Left forelimb (tissue), 1 donor: ENCODE measurements around the gene PTPRN2.

Experiments
- DNase-seq: peaks from one replicate; pipeline ENCODE4 v3.0.0-alpha.2; 2018; ENCODE audit warnings: low spot score

The PTPRN2 gene

DNA sequence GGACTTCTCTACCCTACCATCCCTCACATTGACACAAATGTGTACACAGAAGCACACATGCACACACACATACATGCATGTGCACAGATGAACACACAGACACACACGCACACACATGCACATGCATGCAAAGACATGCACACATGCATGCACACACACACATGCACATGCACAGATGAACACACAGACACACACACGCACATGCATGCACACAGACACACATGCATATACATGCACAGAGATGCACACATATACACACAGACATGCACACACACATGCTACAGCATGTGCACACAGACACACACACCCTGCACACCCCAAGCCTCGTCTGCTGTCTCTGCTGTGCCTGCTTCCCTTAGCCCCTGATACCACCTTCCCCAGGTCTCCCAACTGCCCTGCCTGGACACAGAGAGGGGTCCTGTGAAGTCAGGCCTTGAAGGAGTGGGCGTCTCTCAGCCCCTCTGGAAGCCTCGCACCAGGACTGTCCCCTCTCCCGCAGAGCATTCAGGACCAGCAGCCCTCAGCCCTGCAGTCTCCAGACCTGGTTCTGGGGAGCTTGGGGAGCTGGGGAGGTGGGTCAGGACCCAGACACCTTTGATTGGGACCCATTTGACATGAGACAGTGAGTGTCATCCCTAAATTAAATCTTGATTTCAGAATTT, 1069.0 kb downstream of the PTPRN2 start:
- peak; percentile 40 for DNase-seq

GRCh38 chr7:157517782-157518513, 1069.7 kb downstream of the PTPRN2 start:
- peak; percentile 49 for DNase-seq

DNA sequence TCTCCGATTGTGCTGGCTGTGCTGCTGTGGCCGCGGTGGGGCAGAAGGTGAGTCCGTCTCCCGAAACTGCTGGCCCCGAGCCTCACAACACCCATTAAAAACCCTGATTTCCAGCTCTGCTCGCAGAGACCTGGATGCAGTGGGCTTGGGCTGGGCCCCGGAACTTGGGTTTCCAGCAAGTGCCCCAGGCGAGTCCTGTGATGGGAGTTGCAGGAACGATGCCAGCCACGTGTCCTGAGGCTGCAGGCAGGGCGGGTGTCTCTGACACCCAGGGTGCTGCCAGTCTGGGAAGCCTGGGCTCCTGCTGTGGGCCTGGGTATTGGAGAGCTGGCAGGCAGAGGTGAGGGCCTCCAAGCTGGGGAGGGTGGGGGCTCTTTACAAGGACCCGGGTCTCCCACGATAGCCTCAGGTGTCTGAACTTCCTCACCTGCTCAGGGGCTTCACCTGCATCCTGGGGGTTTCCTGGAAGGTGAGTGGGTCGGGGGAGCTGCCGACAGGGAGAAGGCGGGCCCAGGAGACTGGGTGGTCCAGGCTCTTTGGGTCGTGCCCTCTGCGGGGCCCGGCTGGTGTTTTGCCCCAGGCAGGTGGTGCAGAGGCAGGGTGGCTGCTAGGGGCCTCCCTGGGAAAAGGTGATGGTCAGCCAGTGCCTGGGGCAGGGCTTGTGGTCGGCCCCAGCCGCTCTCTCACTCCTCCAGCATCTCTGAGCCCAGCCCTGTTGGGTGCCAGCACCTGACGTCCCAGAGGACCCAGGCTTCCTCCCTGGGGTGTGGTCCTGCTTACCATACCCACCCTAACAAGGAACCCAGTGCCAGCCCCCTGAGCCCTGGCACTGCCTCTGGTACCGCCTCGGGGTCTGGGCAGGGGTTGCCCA, 1070.5 kb downstream of the PTPRN2 start:
- peak; percentile 37 for DNase-seq

- peak; percentile 53 for DNase-seq
These were observed 1071.3 kb downstream of the PTPRN2 start for GRCh38 chr7:157516311-157516710.

DNA sequence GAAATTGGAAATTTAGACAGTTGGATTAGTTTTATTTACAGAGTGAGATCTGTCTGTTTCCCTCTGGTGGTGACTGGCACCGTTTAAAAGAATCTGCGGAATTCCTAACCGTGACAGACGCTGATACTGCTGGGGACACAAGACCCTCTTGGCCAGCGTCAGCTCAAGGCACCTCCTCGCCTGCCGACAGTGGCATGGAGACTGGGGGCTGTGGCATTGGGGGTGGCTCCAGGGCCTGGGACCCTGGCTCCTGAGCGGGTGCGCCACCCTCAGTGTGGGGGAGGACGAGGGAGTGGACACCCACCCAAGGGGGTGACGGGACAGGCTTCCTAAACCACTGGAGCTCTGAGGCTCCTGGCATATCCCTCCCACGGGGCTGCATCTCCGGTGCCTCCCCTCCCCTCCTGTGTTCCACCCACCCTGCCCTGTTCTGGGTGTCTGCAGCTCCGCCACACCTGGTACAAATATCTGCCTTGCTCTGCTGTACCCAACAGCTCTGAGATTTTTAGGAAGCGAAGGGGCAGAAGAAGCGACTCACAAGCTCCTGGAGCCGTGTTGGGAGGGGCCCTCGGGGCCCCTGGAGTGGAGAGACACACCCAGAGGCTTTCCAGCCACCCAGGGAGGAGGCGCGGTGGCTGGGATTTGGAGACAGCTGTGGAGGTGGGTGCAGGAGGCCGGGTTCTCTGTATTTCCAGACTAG, 1072.1 kb downstream of the PTPRN2 start:
- DNase-seq: peak; percentile 34

GRCh38 chr7:157514746-157515145, 1072.9 kb downstream of the PTPRN2 start:
- peak; percentile 41 for DNase-seq

GRCh38 chr7:157514306-157514705, 1073.3 kb downstream of the PTPRN2 start:
- DNase-seq: peak; percentile 9

GRCh38 chr7:157513682-157514081, 1073.9 kb downstream of the PTPRN2 start:
- no peak for DNase-seq

DNA sequence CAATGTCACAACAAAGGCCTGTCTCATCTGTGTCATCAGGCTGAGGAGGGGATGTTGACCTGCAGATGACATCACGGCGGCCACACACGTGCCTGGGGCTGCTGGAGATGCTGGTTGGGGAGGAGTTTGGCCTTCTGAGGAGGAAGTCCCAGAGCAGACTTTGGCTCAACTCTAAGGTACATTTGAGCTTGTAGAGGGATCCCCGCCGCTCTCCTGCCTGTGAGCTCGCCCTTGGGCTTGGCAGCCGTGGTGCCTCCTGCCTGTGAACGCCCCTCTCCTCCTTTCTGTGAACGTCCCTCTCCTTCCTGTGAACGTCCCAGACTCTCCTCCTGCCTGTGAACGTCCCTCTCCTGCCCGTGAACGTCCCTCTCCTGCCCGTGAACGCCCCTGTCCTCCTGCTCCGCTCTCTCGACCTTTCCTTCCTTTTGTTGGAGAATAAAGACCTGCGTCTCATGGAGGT, 1074.4 kb downstream of the PTPRN2 start:
- peak; percentile 17 for DNase-seq

- DNase-seq: no peak
These were observed 1078.4 kb downstream of the PTPRN2 start for GRCh38 chr7:157509226-157509625.

GRCh38 chr7:157508477-157508881, 1079.1 kb downstream of the PTPRN2 start:
- peak; percentile 47 for DNase-seq

DNA sequence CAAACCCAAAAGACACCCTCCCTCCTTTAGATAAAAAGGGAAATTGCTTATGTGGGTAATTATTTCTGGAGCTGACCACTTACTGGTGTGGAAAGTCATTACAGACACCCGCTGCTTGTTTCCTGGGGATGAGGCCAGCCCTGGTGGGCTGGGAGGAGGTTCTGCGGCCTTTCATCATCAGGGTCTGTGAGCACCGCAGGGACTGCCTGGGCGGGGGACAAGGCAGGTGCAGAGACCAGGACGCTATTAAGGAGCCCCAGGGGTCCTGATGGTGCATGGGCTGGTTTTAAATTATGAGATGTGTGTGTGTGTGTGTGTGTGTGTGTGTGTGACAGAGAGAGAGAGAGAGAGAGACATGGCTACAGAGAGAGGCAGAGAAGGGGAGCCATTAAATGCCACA, 1079.6 kb downstream of the PTPRN2 start:
- DNase-seq: peak; percentile 5

DNA sequence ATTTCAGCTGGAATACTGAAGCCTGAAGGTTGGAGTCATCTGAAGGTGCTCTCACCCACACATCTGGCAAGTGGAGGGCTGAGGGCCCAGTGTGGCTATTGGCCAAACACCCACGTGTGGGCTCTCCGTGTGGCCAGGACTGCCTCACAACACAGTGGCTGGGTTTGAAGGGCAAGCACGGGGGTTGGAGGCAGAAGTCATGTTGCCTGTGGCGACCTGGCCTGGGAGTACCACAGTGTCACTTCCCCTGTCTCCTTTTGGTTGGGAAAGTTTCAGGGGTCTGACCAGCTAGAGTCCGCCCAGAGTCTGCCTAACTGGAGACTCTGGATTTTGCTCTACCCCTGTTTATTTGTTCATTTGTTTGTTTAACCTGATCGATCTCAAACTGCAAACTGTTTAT, 1081.4 kb downstream of the PTPRN2 start:
- no peak for DNase-seq

DNA sequence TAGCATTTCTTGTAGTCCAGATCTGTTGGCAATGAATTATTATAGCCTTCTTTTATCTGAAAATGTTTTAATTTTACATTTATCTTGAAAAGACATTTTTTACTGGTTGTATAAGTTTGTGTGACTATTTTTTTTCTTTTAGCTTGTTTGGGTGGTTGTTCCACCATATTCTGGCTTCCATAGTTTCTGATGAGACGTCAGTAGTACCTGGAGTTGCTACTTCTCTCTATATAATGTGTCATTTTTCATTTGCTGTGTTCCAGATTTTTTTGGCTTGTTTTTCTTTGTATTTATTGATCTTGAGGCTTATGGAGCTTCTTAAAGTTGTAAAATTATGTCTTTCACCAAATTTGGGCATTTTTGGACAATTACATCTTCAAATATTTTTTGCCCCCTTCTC, 1082.0 kb downstream of the PTPRN2 start:
- no peak for DNase-seq

DNA sequence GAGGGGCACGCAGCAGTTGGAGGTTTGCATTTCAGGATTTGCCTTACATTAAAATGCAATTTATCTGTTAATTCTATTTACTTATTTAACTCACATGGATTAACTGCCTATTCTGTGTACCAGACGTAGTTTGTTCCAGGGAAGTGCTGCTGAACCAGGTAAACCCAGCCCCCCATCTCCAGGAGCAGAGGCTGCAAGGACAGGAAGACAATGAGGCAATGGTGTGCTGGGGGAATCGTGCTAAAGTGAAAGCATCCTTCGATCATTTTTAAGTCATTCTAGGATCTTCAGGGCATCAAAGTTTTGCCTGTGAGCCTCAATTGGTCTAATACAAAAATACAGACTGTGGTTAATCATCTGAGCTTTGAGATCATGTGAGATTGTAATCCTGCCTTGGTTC, 1084.4 kb downstream of the PTPRN2 start:
- no peak for DNase-seq

GRCh38 chr7:157502701-157503111, 1084.9 kb downstream of the PTPRN2 start:
- peak; percentile 38 for DNase-seq

- DNase-seq: peak; percentile 26
These were observed 1086.0 kb downstream of the PTPRN2 start for GRCh38 chr7:157501581-157501980.

GRCh38 chr7:157500989-157501540, 1086.6 kb downstream of the PTPRN2 start:
- peak; percentile 6 for DNase-seq

- peak; percentile 46 for DNase-seq
These were observed 1087.3 kb downstream of the PTPRN2 start for GRCh38 chr7:157500171-157500960.

GRCh38 chr7:157499835-157500153, 1087.8 kb downstream of the PTPRN2 start:
- no peak for DNase-seq
